Suprapubic skin (tissue), 4 donors: ENCODE measurements around the gene SLCO2A1. TPM values are rescaled to one million over a fixed set of nuclear protein-coding genes. Genes with fewer than 3 reads are reported as not detected.
"Not testable (repeated sequence)": the region's sequence is repeated elsewhere in the genome, so short reads cannot be mapped to it uniquely, and the experiment has no call there.

Experiments
- DNase-seq, 2 donors: peaks; one replicate each; pipeline ENCODE4 v3.0.0-alpha.2; 2019; ENCODE audit warnings: low spot score in 2 of 2
- H3K27ac ChIP-seq: fragments of 200-600 bp; sonication (generic); one replicate; pipeline ENCODE4 v1.5.1; 2019
- H3K27me3 ChIP-seq: fragments of 200-600 bp; sonication (generic); one replicate; pipeline ENCODE4 v1.5.1; 2019
- H3K36me3 ChIP-seq: fragments of 200-600 bp; sonication (generic); one replicate; pipeline ENCODE4 v1.5.1; 2019
- H3K4me1 ChIP-seq: fragments of 200-600 bp; sonication (generic); one replicate; pipeline ENCODE4 v1.5.1; 2019
- H3K4me3 ChIP-seq: fragments of 200-600 bp; sonication (generic); one replicate; pipeline ENCODE4 v1.5.1; 2019; ENCODE audit warnings: mild to moderate bottlenecking
- H3K9me3 ChIP-seq: fragments of 200-600 bp; sonication (generic); one replicate; pipeline ENCODE4 v1.5.1; 2019
- CTCF ChIP-seq, 2 donors: fragments of 200-600 bp in 1 of 2; fragments of 450-650 bp in 1 of 2; sonication (generic) in 1 of 2; IDR thresholded peaks; one replicate each; pipeline ENCODE4 v1.5.1; 2016 to 2019; ENCODE audit warnings: antibody characterized with exemption in 2 of 2, mild to moderate bottlenecking in 1 of 2, moderate library complexity in 1 of 2
- EP300 ChIP-seq: sonication (generic); formaldehyde crosslinking; IDR thresholded peaks from one replicate; pipeline ENCODE4 v1.6.1; 2017; ENCODE audit warnings: antibody characterized with exemption
- POLR2A ChIP-seq, 2 donors: fragments of 450-650 bp; IDR thresholded peaks; one replicate each; pipeline ENCODE4 v1.6.1; 2017; ENCODE audit warnings: antibody characterized with exemption in 2 of 2, mild to moderate bottlenecking in 2 of 2, moderate library complexity in 2 of 2
- POLR2AphosphoS5 ChIP-seq, 3 donors: sonication (generic); formaldehyde crosslinking; IDR thresholded peaks; one replicate each; pipeline ENCODE4 v1.6.1; 2017; ENCODE audit warnings: antibody characterized with exemption in 3 of 3
- WGBS: methylation state at CpG from one replicate; pipeline ENCODE4 v1.1.5; 2018; 5-methylcytosine and 5-hydroxymethylcytosine counted together
- total RNA-seq, 4 donors: library from RNA; depleted of rRNA; stranded (reverse); fragments of >200 nt; gene quantifications; one replicate each; pipeline ENCODE4 v1.1.0, GENCODE V29; 2016

Gene SLCO2A1
- total RNA-seq, 4 donors from 2014 or later: 25.0 to 38.7 (median 29.4) TPM

- Histone ChIP-seq H3K27me3 (no peaks in the 10 kb centered on the region), H3K27ac (no peak overlapping the region), H3K4me1 (peaks cover 4% of the 10 kb centered on the region), H3K4me3 (no peak overlapping the region), H3K36me3 (no peaks in the 10 kb centered on the region), H3K9me3 (no peaks in the 10 kb centered on the region)
- peak in 1 of 2 donors; percentile 52 for DNase-seq
- TF ChIP-seq CTCF (IDR thresholded peaks at IDR 0.05): no peak
- TF ChIP-seq POLR2A (IDR thresholded peaks at IDR 0.05): no peak
- TF ChIP-seq EP300: no peak
- TF ChIP-seq POLR2AphosphoS5 (IDR thresholded peaks at IDR 0.05): no peak
- 87% methylated on average over 13 of the region's 15 CpGs for WGBS
These were observed 43.3 kb upstream of the SLCO2A1 start for GRCh38 chr3:134072881-134073582.

GRCh38 chr3:134070281-134070680 is 40.6 kb upstream of the SLCO2A1 start:
- H3K4me1 ChIP-seq, H3K27me3 ChIP-seq, H3K27ac ChIP-seq, H3K36me3 ChIP-seq, H3K9me3 ChIP-seq, H3K4me3 ChIP-seq: not testable (repeated sequence)
- WGBS: 87% methylated on average over 14 of the region's 25 CpGs
- peak in 1 of 2 donors; percentile 54 for DNase-seq

DNA sequence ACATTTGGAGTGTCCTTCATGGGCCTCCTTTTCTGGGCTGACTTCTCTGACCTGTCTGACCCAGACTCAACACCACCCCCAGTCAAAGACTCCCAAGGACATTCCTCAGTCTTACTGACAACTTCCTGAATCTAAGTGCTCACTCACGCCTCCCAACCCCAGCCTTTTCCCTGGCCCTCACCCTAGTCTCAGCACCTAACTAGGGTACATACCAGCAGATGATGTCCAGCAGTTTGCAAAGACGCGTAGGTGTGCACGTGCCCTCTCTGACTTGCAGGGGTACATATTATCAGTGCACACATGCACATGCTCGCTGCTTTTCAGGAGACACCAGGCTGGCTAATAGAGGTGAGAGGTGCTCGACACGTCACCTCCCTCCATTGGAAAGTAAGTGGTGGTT is 38.7 kb upstream of the SLCO2A1 start:
- H3K4me1 ChIP-seq: no peaks in the 10 kb centered on the region
- no peak overlapping the region for H3K4me3 ChIP-seq
- TF ChIP-seq POLR2A (IDR thresholded peaks at IDR 0.05): no peak
- no peak for TF ChIP-seq EP300
- no peak for TF ChIP-seq CTCF (IDR thresholded peaks at IDR 0.05)
- TF ChIP-seq POLR2AphosphoS5 (IDR thresholded peaks at IDR 0.05): no peak
- peak in 1 of 2 donors; percentile 44 for DNase-seq
- no peaks in the 10 kb centered on the region for H3K27me3 ChIP-seq
- no peak overlapping the region for H3K27ac ChIP-seq
- WGBS: 93% methylated on average over 7 of the region's 7 CpGs
- H3K36me3 ChIP-seq: no peaks in the 10 kb centered on the region
- no peaks in the 10 kb centered on the region for H3K9me3 ChIP-seq

DNA sequence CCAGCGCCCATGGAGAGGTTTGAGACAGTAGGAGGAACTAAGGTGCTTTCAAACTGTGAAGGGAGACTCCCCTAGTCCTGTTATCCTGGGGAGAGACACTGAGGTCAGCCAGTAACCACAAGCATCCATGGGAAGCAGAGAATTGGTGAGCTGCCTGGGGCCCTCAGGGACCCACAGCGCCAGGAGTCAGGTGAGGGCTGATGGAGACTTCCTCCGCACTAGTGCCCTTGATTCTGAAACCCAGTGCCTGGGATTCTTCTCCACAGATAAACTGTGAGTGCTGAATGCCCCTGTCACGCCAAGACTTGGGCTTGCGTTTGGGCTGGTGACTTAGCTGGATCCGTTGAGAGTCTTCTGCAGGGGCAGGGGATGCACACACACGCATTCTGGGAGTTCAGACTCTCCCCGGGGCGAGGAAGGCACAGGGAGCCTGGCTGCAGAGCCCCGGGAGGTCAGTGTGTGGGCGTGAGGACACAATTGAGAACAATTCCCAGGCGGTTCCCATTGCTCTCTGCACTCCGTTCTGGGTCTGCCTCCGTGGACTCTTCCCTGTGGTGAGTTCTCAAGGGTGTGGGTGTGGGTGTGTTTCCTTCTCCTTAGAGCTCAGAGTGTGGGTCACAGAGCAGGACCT is 37.9 kb upstream of the SLCO2A1 start:
- DNase-seq: peak; percentile 33 to 55
- H3K9me3 ChIP-seq: no peaks in the 10 kb centered on the region
- no peaks in the 10 kb centered on the region for H3K27me3 ChIP-seq
- TF ChIP-seq CTCF (IDR thresholded peaks at IDR 0.05) (no peak), EP300 (no peak), POLR2A (IDR thresholded peaks at IDR 0.05) (no peak), POLR2AphosphoS5 (IDR thresholded peaks at IDR 0.05) (no peak)
- no peaks in the 10 kb centered on the region for H3K4me1 ChIP-seq
- H3K36me3 ChIP-seq: no peaks in the 10 kb centered on the region
- no peak overlapping the region for H3K4me3 ChIP-seq
- 84% methylated on average over 10 of the region's 14 CpGs for WGBS
- no peak overlapping the region for H3K27ac ChIP-seq

DNA sequence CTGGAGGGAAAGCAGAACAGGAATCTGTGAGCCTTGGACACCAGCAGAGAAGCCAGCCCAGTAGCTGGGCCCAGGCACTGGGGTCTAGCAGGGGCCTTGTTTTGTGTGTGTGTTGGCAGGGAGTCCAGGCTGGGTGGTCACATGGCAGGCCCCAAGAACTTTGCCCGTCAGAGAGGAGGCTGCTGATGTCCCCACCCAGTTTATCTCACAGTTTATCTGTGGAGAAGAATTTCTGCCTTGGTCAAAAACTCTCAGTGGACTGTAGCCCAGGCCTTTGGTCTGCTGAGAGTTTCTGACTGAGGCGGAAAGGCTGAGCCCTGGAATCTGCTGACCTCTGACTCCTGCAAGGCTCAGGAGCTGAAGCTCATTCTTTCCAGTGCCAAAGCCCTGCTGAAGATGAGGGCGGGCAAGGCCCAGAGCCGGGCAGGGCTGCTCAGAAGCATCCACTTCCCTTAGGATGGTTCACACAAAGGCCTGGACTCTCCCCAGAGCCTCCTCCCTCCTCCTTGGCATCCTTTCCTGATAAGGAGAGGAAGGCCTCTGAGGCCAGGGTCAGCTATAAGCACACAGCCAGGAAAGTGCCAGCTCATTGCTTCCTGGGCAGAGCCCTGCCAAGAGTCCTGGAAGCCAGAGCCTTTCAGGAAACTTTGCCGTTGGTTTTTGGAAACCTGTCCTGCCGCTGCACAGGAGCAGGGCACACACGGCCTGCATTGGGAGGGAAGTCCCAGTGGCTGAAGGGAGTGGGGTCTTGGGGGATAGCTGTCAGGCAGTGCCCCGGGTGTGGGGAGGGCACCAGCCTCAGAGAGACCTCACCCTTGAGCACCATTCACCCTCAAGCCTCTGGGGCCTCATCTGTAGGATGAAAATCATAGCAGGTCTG is 37.2 kb upstream of the SLCO2A1 start:
- peak; percentile 55 to 73 for DNase-seq
- WGBS: 62% methylated on average over 2 of the region's 8 CpGs
- Histone ChIP-seq H3K27me3 (no peaks in the 10 kb centered on the region), H3K36me3 (no peaks in the 10 kb centered on the region), H3K4me1 (no peaks in the 10 kb centered on the region), H3K27ac (peak overlapping the region; percentile 1), H3K9me3 (no peaks in the 10 kb centered on the region), H3K4me3 (no peak overlapping the region)
- TF ChIP-seq CTCF (IDR thresholded peaks at IDR 0.05): no peak
- TF ChIP-seq POLR2AphosphoS5 (IDR thresholded peaks at IDR 0.05): no peak
- no peak for TF ChIP-seq EP300
- no peak for TF ChIP-seq POLR2A (IDR thresholded peaks at IDR 0.05)
